ENCODE data around the gene TTL. TPM values are rescaled to one million over a fixed set of nuclear protein-coding genes. Genes with fewer than 3 reads are reported as not detected.
"Not testable (repeated sequence)": the region's sequence is repeated elsewhere in the genome, so short reads cannot be mapped to it uniquely, and the experiment has no call there.

Gene TTL
- total and polyA plus RNA-seq, 7 donors: 3.6 to 29.6 (median 16.5) TPM

GRCh38 chr2:112548980-112549379, 67.0 kb downstream of the TTL start:
- Histone ChIP-seq H3K27me3 (no peaks in the 10 kb centered on the region), H3K4me1 (peaks cover 0 to under 1% (median 0%) of the 10 kb centered on the region in 4 donors), H3K27ac (no peak overlapping the region), H3K9me3 (no peaks in the 10 kb centered on the region), H3K36me3 (peaks cover 0 to 80% (median 33%) of the 10 kb centered on the region in 4 donors), H3K4me3 (no peak overlapping the region)
- TF ChIP-seq POLR2A (IDR thresholded peaks at IDR 0.05) (no peak), POLR2AphosphoS5 (IDR thresholded peaks at IDR 0.05) (no peak), EP300 (IDR thresholded peaks at IDR 0.05) (no peak), CTCF (IDR thresholded peaks at IDR 0.05) (no peak)
- 98 to 99% methylated on average over 2 of the region's 2 CpGs for WGBS, 2 donors
- intact Hi-C loops (cut with DNase I): no loop called here
- DNase-seq: no peak

- no peak for TF ChIP-seq EP300 (IDR thresholded peaks at IDR 0.05)
- TF ChIP-seq POLR2AphosphoS5 (IDR thresholded peaks at IDR 0.05): no peak
- no peak for TF ChIP-seq CTCF (IDR thresholded peaks at IDR 0.05)
- no peak for TF ChIP-seq POLR2A (IDR thresholded peaks at IDR 0.05)
- peaks cover 0 to 4% (median 0%) of the 10 kb centered on the region in 4 donors for H3K9me3 ChIP-seq
- no peak overlapping the region for H3K4me3 ChIP-seq
- WGBS, 2 donors: 72 to 78% methylated on average over 3 of the region's 3 CpGs
- H3K4me1 ChIP-seq: no peaks in the 10 kb centered on the region
- no peaks in the 10 kb centered on the region for H3K27me3 ChIP-seq
- intact Hi-C loops (cut with DNase I): no loop called here
- H3K36me3 ChIP-seq: peaks cover 12 to 98% (median 33%) of the 10 kb centered on the region in 4 donors
- DNase-seq: no peak
- no peak overlapping the region for H3K27ac ChIP-seq
Observed at GRCh38 chr2:112566104-112566503, 84.1 kb downstream of the TTL start.

GRCh38 chr2:112566508-112566907, 84.6 kb downstream of the TTL start:
- DNase-seq; H3K27ac ChIP-seq; H3K4me3 ChIP-seq; intact Hi-C loops (cut with DNase I); H3K4me1 ChIP-seq; H3K27me3 ChIP-seq; H3K9me3 ChIP-seq: not testable (repeated sequence)
- WGBS, 2 donors: 95 to 97% methylated on average over 5 of the region's 5 CpGs
- H3K36me3 ChIP-seq: peaks cover 12 to 98% (median 33%) of the 10 kb centered on the region in 4 donors

GRCh38 chr2:112572005-112572404, 90.0 kb downstream of the TTL start:
- no peak for DNase-seq
- no peaks in the 10 kb centered on the region for H3K27me3 ChIP-seq
- H3K9me3 ChIP-seq: peaks cover 0 to 4% (median 0%) of the 10 kb centered on the region in 4 donors
- WGBS, 2 donors: 81 to 86% methylated on average over 7 of the region's 7 CpGs
- H3K4me1 ChIP-seq: no peaks in the 10 kb centered on the region
- peaks cover 12 to 99% (median 36%) of the 10 kb centered on the region in 4 donors for H3K36me3 ChIP-seq
- TF ChIP-seq CTCF (IDR thresholded peaks at IDR 0.05) (no peak), EP300 (IDR thresholded peaks at IDR 0.05) (no peak), POLR2A (IDR thresholded peaks at IDR 0.05) (no peak), POLR2AphosphoS5 (IDR thresholded peaks at IDR 0.05) (no peak)
- intact Hi-C loops (cut with DNase I): no loop called here
- no peak overlapping the region for H3K27ac ChIP-seq
- H3K4me3 ChIP-seq: no peak overlapping the region

GRCh38 chr2:112577756-112578155, 95.8 kb downstream of the TTL start:
- no peak for TF ChIP-seq CTCF (IDR thresholded peaks at IDR 0.05)
- no peak for TF ChIP-seq POLR2AphosphoS5 (IDR thresholded peaks at IDR 0.05)
- no peak for TF ChIP-seq POLR2A (IDR thresholded peaks at IDR 0.05)
- no peak for TF ChIP-seq EP300 (IDR thresholded peaks at IDR 0.05)

More at GRCh38 chr2:112577756-112578155, 95.8 kb downstream of the TTL start:
- H3K9me3 ChIP-seq: no peaks in the 10 kb centered on the region
- no peak overlapping the region for H3K4me3 ChIP-seq
- WGBS, 2 donors: 77 to 84% methylated on average over 5 of the region's 5 CpGs
- no peak overlapping the region for H3K27ac ChIP-seq
- H3K36me3 ChIP-seq: peaks cover 0 to 41% (median 11%) of the 10 kb centered on the region in 4 donors
- no peaks in the 10 kb centered on the region for H3K27me3 ChIP-seq
- DNase-seq: no peak
- H3K4me1 ChIP-seq: peaks cover 0 to 5% (median 0%) of the 10 kb centered on the region in 4 donors
- intact Hi-C loops (cut with DNase I): no loop called here

All from sigmoid colon (tissue), 7 donors.